Lower leg skin (tissue), 4 donors: ENCODE data around the gene HBG2. TPM values are rescaled to one million over a fixed set of nuclear protein-coding genes. Genes with fewer than 3 reads are reported as not detected.

ENCODE experiments used
- DNase-seq, 2 donors: peaks; one replicate each; pipeline ENCODE4 v3.0.0-alpha.2; 2019; ENCODE audit warnings: low spot score in 2 of 2
- H3K4me3 ChIP-seq: fragments of 200-600 bp; sonication (generic); 2 replicates; pipeline ENCODE4 v1.5.1; 2017; ENCODE audit warnings: mild to moderate bottlenecking, low read depth; ENCODE audit not compliant: poor library complexity, severe bottlenecking
- POLR2A ChIP-seq, 2 donors: fragments of 450-650 bp; IDR thresholded peaks; one replicate each; pipeline ENCODE4 v1.6.1; 2016 to 2017; ENCODE audit warnings: antibody characterized with exemption in 2 of 2, mild to moderate bottlenecking in 1 of 2, moderate library complexity in 1 of 2
- WGBS, 2 donors: methylation state at CpG; one replicate each; pipeline ENCODE4 v1.1.5; 2018; 5-methylcytosine and 5-hydroxymethylcytosine counted together
- intact Hi-C: fragments of 100-400 bp; cut with DNase I; formaldehyde crosslinking; loops from one replicate; pipeline ENCODE4 v1.15.0; 2023; ENCODE audit warnings: low total_unique reads
- total RNA-seq, 4 donors: library from RNA; depleted of rRNA; stranded (reverse); fragments of >200 nt; gene quantifications; one replicate each; pipeline ENCODE4 v1.1.0, GENCODE V29; 2016
- TF ChIP-seq, protein P1 (sequence below), 3 donors: fragments of 450-650 bp; IDR thresholded peaks; one replicate each; pipeline ENCODE4 v1.5.1; 2016; ENCODE audit warnings: antibody characterized with exemption in 3 of 3, mild to moderate bottlenecking in 3 of 3, moderate library complexity in 2 of 3

HBG2 gene
- total RNA-seq, 4 donors from 2014 or later = not detected

- H3K4me3 ChIP-seq = no peak overlapping the region
- 83 to 89% methylated on average over 2 of the region's 2 CpGs for WGBS, 2 donors
- DNase-seq = no peak
- intact Hi-C loops = no loop called here
- no peak for TF ChIP-seq POLR2A (IDR thresholded peaks at IDR 0.05)
- TF ChIP-seq, protein P1, sequence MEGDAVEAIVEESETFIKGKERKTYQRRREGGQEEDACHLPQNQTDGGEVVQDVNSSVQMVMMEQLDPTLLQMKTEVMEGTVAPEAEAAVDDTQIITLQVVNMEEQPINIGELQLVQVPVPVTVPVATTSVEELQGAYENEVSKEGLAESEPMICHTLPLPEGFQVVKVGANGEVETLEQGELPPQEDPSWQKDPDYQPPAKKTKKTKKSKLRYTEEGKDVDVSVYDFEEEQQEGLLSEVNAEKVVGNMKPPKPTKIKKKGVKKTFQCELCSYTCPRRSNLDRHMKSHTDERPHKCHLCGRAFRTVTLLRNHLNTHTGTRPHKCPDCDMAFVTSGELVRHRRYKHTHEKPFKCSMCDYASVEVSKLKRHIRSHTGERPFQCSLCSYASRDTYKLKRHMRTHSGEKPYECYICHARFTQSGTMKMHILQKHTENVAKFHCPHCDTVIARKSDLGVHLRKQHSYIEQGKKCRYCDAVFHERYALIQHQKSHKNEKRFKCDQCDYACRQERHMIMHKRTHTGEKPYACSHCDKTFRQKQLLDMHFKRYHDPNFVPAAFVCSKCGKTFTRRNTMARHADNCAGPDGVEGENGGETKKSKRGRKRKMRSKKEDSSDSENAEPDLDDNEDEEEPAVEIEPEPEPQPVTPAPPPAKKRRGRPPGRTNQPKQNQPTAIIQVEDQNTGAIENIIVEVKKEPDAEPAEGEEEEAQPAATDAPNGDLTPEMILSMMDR (IDR thresholded peaks at IDR 0.05) = no peak
Observed at GRCh38 chr11:5284637-5285036, 30.1 kb upstream of the HBG2 start.

DNA sequence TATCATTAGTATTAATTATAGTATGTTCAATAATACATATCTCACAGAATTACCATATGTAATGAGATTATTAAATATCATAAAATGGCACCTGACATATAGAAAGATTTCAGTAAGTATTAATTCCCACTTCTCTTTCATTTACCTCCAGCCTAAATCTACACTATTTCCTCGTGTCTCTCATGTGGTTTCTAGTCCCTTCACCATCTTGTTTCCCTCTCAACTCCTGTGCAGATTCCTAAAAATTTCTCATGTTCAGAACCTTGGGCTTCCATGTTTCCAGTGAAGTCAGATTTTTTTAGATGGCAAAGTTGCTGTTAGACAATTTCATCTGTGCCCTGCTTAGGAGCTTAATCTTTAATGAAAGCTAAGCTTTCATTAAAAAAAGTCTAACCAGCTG lies 29.3 kb upstream of the HBG2 start:
- H3K4me3 ChIP-seq = no peak overlapping the region
- WGBS, 2 donors = 65 to 68% methylated on average over 1 of the region's 1 CpG
- intact Hi-C loops = no loop called here
- TF ChIP-seq POLR2A (IDR thresholded peaks at IDR 0.05) = no peak
- TF ChIP-seq, protein P1 (IDR thresholded peaks at IDR 0.05) = no peak
- no peak for DNase-seq

- no peak for DNase-seq
- WGBS, 2 donors = 74 to 76% methylated on average over 3 of the region's 3 CpGs
- no peak overlapping the region for H3K4me3 ChIP-seq
- TF ChIP-seq POLR2A (IDR thresholded peaks at IDR 0.05) = no peak
- intact Hi-C loops = no loop called here
Observed at GRCh38 chr11:5283086-5283485, 28.5 kb upstream of the HBG2 start.

GRCh38 chr11:5282628-5283027 lies 28.0 kb upstream of the HBG2 start:
- no peak overlapping the region for H3K4me3 ChIP-seq
- TF ChIP-seq, protein P1 (IDR thresholded peaks at IDR 0.05) = no peak
- no peak for TF ChIP-seq POLR2A (IDR thresholded peaks at IDR 0.05)
- 92 to 93% methylated on average over 2 of the region's 2 CpGs for WGBS, 2 donors
- intact Hi-C loops = no loop called here
- DNase-seq = no peak

GRCh38 chr11:5281596-5281995 lies 27.0 kb upstream of the HBG2 start:
- intact Hi-C loops = no loop called here
- H3K4me3 ChIP-seq = no peak overlapping the region
- no peak for DNase-seq
- TF ChIP-seq, protein P1 (IDR thresholded peaks at IDR 0.05) = no peak
- no peak for TF ChIP-seq POLR2A (IDR thresholded peaks at IDR 0.05)

DNA sequence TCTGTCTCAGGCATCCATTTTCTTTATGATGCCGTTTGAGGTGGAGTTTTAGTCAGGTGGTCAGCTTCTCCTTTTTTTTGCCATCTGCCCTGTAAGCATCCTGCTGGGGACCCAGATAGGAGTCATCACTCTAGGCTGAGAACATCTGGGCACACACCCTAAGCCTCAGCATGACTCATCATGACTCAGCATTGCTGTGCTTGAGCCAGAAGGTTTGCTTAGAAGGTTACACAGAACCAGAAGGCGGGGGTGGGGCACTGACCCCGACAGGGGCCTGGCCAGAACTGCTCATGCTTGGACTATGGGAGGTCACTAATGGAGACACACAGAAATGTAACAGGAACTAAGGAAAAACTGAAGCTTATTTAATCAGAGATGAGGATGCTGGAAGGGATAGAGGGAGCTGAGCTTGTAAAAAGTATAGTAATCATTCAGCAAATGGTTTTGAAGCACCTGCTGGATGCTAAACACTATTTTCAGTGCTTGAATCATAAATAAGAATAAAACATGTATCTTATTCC lies 26.1 kb upstream of the HBG2 start:
- no peak overlapping the region for H3K4me3 ChIP-seq
- DNase-seq = peak in 1 of 2 donors; percentile 51
- intact Hi-C loops = no loop called here
- WGBS, 2 donors = 44 to 49% methylated on average over 3 of the region's 3 CpGs
- TF ChIP-seq POLR2A (IDR thresholded peaks at IDR 0.05) = no peak
- TF ChIP-seq, protein P1 (IDR thresholded peaks at IDR 0.05) = no peak
